G401 (cell line): ENCODE results near the gene EFHC1. TPM values are rescaled to one million over a fixed set of nuclear protein-coding genes. Genes with fewer than 3 reads are reported as not detected.

Experiments
- DNase-seq: peaks from one replicate; pipeline ENCODE4 v3.0.0-alpha.2; 2015; ENCODE audit warnings: low spot score
- in situ Hi-C: cut with HindIII; loops from 2 replicates; pipeline ENCODE4 v1.10.0; 2016; ENCODE audit warnings: low sequenced_read_pairs, mixed read lengths
- total RNA-seq: library from RNA; depleted of rRNA; stranded (reverse); fragments of >200 nt; shearing (Covaris generic); gene quantifications from 2 replicates; pipeline ENCODE4 v1.2.3, GENCODE V29; 2014

EFHC1 gene
- total RNA-seq, 1 experiment from 2014 or later: 20.7 TPM

- no peak for DNase-seq
Observed at GRCh38 chr6:52530351-52530750, 110.2 kb downstream of the EFHC1 start.

GRCh38 chr6:52531396-52531795 is 111.3 kb downstream of the EFHC1 start:
- DNase-seq: no peak
- in situ Hi-C loops: no loop called here

More at GRCh38 chr6:52530351-52530750, 110.2 kb downstream of the EFHC1 start:
- in situ Hi-C loops: no loop called here

GRCh38 chr6:52531834-52532233 is 111.7 kb downstream of the EFHC1 start:
- in situ Hi-C loops: no loop called here
- DNase-seq: no peak

GRCh38 chr6:52532457-52532856 is 112.3 kb downstream of the EFHC1 start:
- DNase-seq: no peak
- in situ Hi-C loops: no loop called here

GRCh38 chr6:52533491-52533890 is 113.3 kb downstream of the EFHC1 start:
- in situ Hi-C loops: no loop called here
- DNase-seq: no peak

- in situ Hi-C loops: no loop called here
- DNase-seq: no peak
Observed at GRCh38 chr6:52534363-52534762, 114.2 kb downstream of the EFHC1 start.

- DNase-seq: no peak
- in situ Hi-C loops: no loop called here
Observed at GRCh38 chr6:52534966-52535390, 114.8 kb downstream of the EFHC1 start.

GRCh38 chr6:52535711-52536423 is 115.7 kb downstream of the EFHC1 start:
- in situ Hi-C loops: no loop called here
- no peak for DNase-seq

- no peak for DNase-seq
- in situ Hi-C loops: no loop called here
Observed at GRCh38 chr6:52536424-52536916, 116.3 kb downstream of the EFHC1 start.

- in situ Hi-C loops: no loop called here
- no peak for DNase-seq
Observed at GRCh38 chr6:52537001-52537753, 117.0 kb downstream of the EFHC1 start.

GRCh38 chr6:52538252-52538900 is 118.2 kb downstream of the EFHC1 start:
- no peak for DNase-seq
- in situ Hi-C loops: no loop called here

GRCh38 chr6:52538901-52539354 is 118.8 kb downstream of the EFHC1 start:
- in situ Hi-C loops: no loop called here
- no peak for DNase-seq

- in situ Hi-C loops: no loop called here
- DNase-seq: no peak
Observed at GRCh38 chr6:52539607-52540006, 119.5 kb downstream of the EFHC1 start.

- in situ Hi-C loops: no loop called here
- no peak for DNase-seq
Observed at GRCh38 chr6:52540286-52540902, 120.3 kb downstream of the EFHC1 start.

- in situ Hi-C loops: no loop called here
- no peak for DNase-seq
Observed at GRCh38 chr6:52541135-52541534, 121.0 kb downstream of the EFHC1 start.

- in situ Hi-C loops: no loop called here
- DNase-seq: no peak
Observed at GRCh38 chr6:52543262-52543661, 123.1 kb downstream of the EFHC1 start.

GRCh38 chr6:52543729-52544601 is 123.8 kb downstream of the EFHC1 start:
- in situ Hi-C loops: no loop called here
- no peak for DNase-seq

- DNase-seq: no peak
- in situ Hi-C loops: no loop called here
Observed at GRCh38 chr6:52544602-52545405, 124.7 kb downstream of the EFHC1 start.
